A549 (cell line): Measurements from ENCODE around the gene XDH. TPM values are rescaled to one million over a fixed set of nuclear protein-coding genes. Genes with fewer than 3 reads are reported as not detected.
A peak's percentile ranks its signal among the peaks of the same experiment; 100 is the strongest.

Experiments
- ATAC-seq, 2 experiments: fragments of 200-7000 bp in 1 of 2; fragments of >200 bp in 1 of 2; cut with Nextera tagmentation in 1 of 2; cut with Tn5 transposase in 1 of 2; 3 replicates each; pipeline versions ENCODE4 v1.8.0 to v1.9.1; 2018 to 2020; ENCODE audit warnings: mild to moderate bottlenecking in 1 of 2, moderate library complexity in 1 of 2
- CTCF ChIA-PET: fragments of 300-600 bp; sonication (Branson Sonifier 250); formaldehyde crosslinking; extraction: SDS; loops from one replicate; lab custom pipeline; 2021; ENCODE audit warnings: antibody characterized with exemption, inconsistent platforms; lab: Yijun Ruan, JAX
- POLR2A ChIA-PET: fragments of 350-600 bp; formaldehyde crosslinking; extraction: SDS; loops from one replicate; lab custom pipeline; 2021; ENCODE audit warnings: antibody characterized with exemption, inconsistent platforms; lab: Yijun Ruan, JAX
- DNase-seq, 2 experiments: peaks; one replicate each; pipeline versions ENCODE4 v3.0.0 to v3.0.0-alpha.2; 2011 to 2016; ENCODE audit warnings: low read depth in 1 of 2, low spot score in 1 of 2
- FAIRE-seq: peaks from 2 replicates; lab custom pipeline; 2011; peaks lifted over from hg19 to GRCh38; lab: Jason Lieb, UNC
- H3K27ac ChIP-seq, 2 experiments: fragments of >200 bp; sonication (Bioruptor Twin); formaldehyde crosslinking; 3 replicates each; pipeline ENCODE4 v1.5.1; 2016 to 2017
- H3K4me1 ChIP-seq: fragments of >200 bp; sonication (Bioruptor Twin); formaldehyde crosslinking; 3 replicates; pipeline ENCODE4 v1.6.1; 2016
- H3K4me2 ChIP-seq: fragments of >200 bp; sonication (Bioruptor Twin); formaldehyde crosslinking; 3 replicates; pipeline ENCODE4 v1.6.1; 2016
- H3K4me3 ChIP-seq: fragments of >200 bp; sonication (Bioruptor Twin); formaldehyde crosslinking; 3 replicates; pipeline ENCODE4 v1.5.1; 2016
- H3K9me3 ChIP-seq: fragments of >200 bp; sonication (Bioruptor Twin); formaldehyde crosslinking; 3 replicates; pipeline ENCODE4 v1.6.1; 2016
- ATOH8 ChIP-seq: fragments of 250-450 bp; sonication (Bioruptor Pico); IDR thresholded peaks from 2 replicates; pipeline ENCODE4 v1.5.0; 2020; ENCODE audit warnings: low read depth, mild to moderate bottlenecking, moderate library complexity
- BHLHE40 ChIP-seq: IDR thresholded peaks from 2 replicates; pipeline ENCODE4 v1.6.1; 2012; ENCODE audit warnings: low read depth, low read length, inconsistent platforms
- CBX2 ChIP-seq: fragments of 200-600 bp; sonication (generic); IDR thresholded peaks from 2 replicates; pipeline ENCODE4 v1.6.1; 2016; ENCODE audit warnings: low read depth, mild to moderate bottlenecking, borderline replicate concordance
- CTCF ChIP-seq: fragments of >200 bp; sonication (Bioruptor Twin); formaldehyde crosslinking; IDR thresholded peaks from 3 replicates; pipeline ENCODE4 v1.5.1; 2016
- EHMT2 ChIP-seq: fragments of 200-600 bp; sonication (generic); IDR thresholded peaks from 2 replicates; pipeline ENCODE4 v1.6.1; 2016; ENCODE audit warnings: antibody characterized with exemption, low read depth, mild to moderate bottlenecking, moderate library complexity
- HEYL ChIP-seq: fragments of 250-450 bp; sonication (Bioruptor Pico); IDR thresholded peaks from 2 replicates; pipeline ENCODE4 v1.8.0; 2021; ENCODE audit warnings: mild to moderate bottlenecking, moderate library complexity
- HMGXB4 ChIP-seq: fragments of 250-450 bp; sonication (Bioruptor Pico); IDR thresholded peaks from 2 replicates; pipeline ENCODE4 v1.5.0; 2021; ENCODE audit warnings: mild to moderate bottlenecking, moderate library complexity, borderline replicate concordance
- HOXB13 ChIP-seq: fragments of 250-450 bp; sonication (Bioruptor Pico); IDR thresholded peaks from 2 replicates; pipeline ENCODE4 v1.5.0; 2020; ENCODE audit warnings: low read depth, mild to moderate bottlenecking, moderate library complexity
- KDM1A ChIP-seq: fragments of 200-600 bp; sonication (generic); IDR thresholded peaks from 2 replicates; pipeline ENCODE4 v1.6.1; 2016; ENCODE audit warnings: low read depth, mild to moderate bottlenecking
- KDM5A ChIP-seq: fragments of 200-600 bp; sonication (generic); IDR thresholded peaks from 2 replicates; pipeline ENCODE4 v1.6.1; 2016; ENCODE audit warnings: antibody characterized with exemption, mild to moderate bottlenecking
- MAFK ChIP-seq: fragments of 450-650 bp; IDR thresholded peaks from 2 replicates; pipeline ENCODE4 v1.6.1; 2014; ENCODE audit not compliant: partially characterized antibody
- MAZ ChIP-seq: fragments of 150-350 bp; IDR thresholded peaks from 2 replicates; pipeline ENCODE4 v1.6.1; 2014; ENCODE audit warnings: antibody characterized with exemption, low read depth, low read length, borderline replicate concordance
- MYC ChIP-seq: IDR thresholded peaks from 2 replicates; pipeline ENCODE4 v1.6.1; 2012; ENCODE audit warnings: mild to moderate bottlenecking, inconsistent platforms, low read length, improper control_type of control experiment, borderline replicate concordance
- PHF8 ChIP-seq: fragments of 200-600 bp; sonication (generic); IDR thresholded peaks from 2 replicates; pipeline ENCODE4 v1.6.1; 2016; ENCODE audit warnings: low read depth, mild to moderate bottlenecking, antibody characterized with exemption, moderate library complexity, borderline replicate concordance
- POLR2AphosphoS2 ChIP-seq: conservative IDR thresholded peaks from 2 replicates; pipeline ENCODE4 v1.6.1; 2012; ENCODE audit warnings: low read length, improper control_type of control experiment, inconsistent platforms
- RAD21 ChIP-seq, 2 experiments: fragments of >200 bp in 1 of 2; sonication (Bioruptor Twin) in 1 of 2; formaldehyde crosslinking in 1 of 2; IDR thresholded peaks in 1 of 2; conservative IDR thresholded peaks in 1 of 2; 2 replicates in 1 of 2; 3 replicates in 1 of 2; pipeline ENCODE4 v1.6.1; 2012 to 2018; ENCODE audit warnings: inconsistent platforms in 1 of 2
- RCOR1 ChIP-seq: fragments of 150-350 bp; IDR thresholded peaks from 2 replicates; pipeline ENCODE4 v1.6.1; 2014; ENCODE audit warnings: antibody characterized with exemption, low read length, low read depth
- RNF2 ChIP-seq: fragments of 200-600 bp; sonication (generic); IDR thresholded peaks from 2 replicates; pipeline ENCODE4 v1.6.1; 2016; ENCODE audit warnings: low read depth, mild to moderate bottlenecking, antibody characterized with exemption, moderate library complexity, borderline replicate concordance
- SMC3 ChIP-seq: fragments of >200 bp; sonication (Bioruptor Twin); formaldehyde crosslinking; IDR thresholded peaks from 3 replicates; pipeline ENCODE4 v1.6.1; 2018; ENCODE audit warnings: inconsistent platforms
- ZNF302 ChIP-seq: fragments of 250-450 bp; sonication (Bioruptor Pico); IDR thresholded peaks from 2 replicates; pipeline ENCODE4 v1.9.0; 2021; ENCODE audit warnings: inconsistent platforms, mild to moderate bottlenecking, moderate library complexity
- WGBS: methylation state at CpG from one replicate; pipeline ENCODE4 v1.1.6; 2017; ENCODE audit errors: missing lambda C conversion rate; 5-methylcytosine and 5-hydroxymethylcytosine counted together
- polyA plus RNA-seq, 4 experiments: library from polyadenylated mRNA; depleted of rRNA in 3 of 4; stranded (reverse); fragments of >200 nt; fragmentation: RNase III in 1 of 4; extraction: RNeasy Plus Mini Kit Qiagen cat#74134 plus additional on column Dnase treatment in 1 of 4; gene quantifications; 2 replicates in 3 of 4; 3 replicates in 1 of 4; pipeline ENCODE4 v1.2.3, GENCODE V29; 2011 to 2017

XDH gene
- polyA plus RNA-seq, 2 of the 4 experiments (the other 2 are of a cell fraction) = 0.71 to 1.1 TPM

GRCh38 chr2:31387850-31388249 is 26.7 kb downstream of the XDH start:
- H3K4me2 ChIP-seq = no peak overlapping the region
- DNase-seq (peak in 1 of 2 experiments; percentile 13), ATAC-seq (no peak)
- CTCF ChIA-PET = interaction anchor here (0.6 to 10.8 kb wide), 13 partner anchors 8 to 825 kb away, joined by 3 to 81 read pairs (median 4); partner anchors contain the start of gene EHD3
- no peak for TF ChIP-seq HEYL (CRISPR knock-in tag)
- TF ChIP-seq, all 56 proteins: peak for 0
- 83% methylated on average over 8 of the region's 8 CpGs for WGBS
- Histone ChIP-seq H3K4me3 (no peak overlapping the region), H3K4me1 (peaks cover 50% of the 10 kb centered on the region), H3K9me3 (0 out of 3 replicates have a peak, but pooled peaks cover 6% of the 10 kb centered on the region), H3K27ac (peak overlapping the region; percentile 48 to 89)
- POLR2A ChIA-PET = no interaction called here
- FAIRE-seq = no peak

- TF ChIP-seq RAD21 (conservative IDR thresholded peaks at IDR 0.05 in 1 of 2, IDR thresholded peaks at IDR 0.05 in 1 of 2) (peak; percentile 47 to 55; a peak in 4 of 5 replicates), CTCF (peak; percentile 14; the same call in 1 of the 3 replicates), KDM5A (no peak), HMGXB4 (CRISPR knock-in tag) (no peak), BHLHE40 (no peak), RNF2 (no peak), PHF8 (no peak), MAZ (no peak), KDM1A (no peak), SMC3 (peak; percentile 40; the same call in 1 of the 3 replicates), EHMT2 (no peak), ATOH8 (CRISPR knock-in tag) (no peak), MYC (no peak), HOXB13 (CRISPR knock-in tag) (no peak), MAFK (no peak), CBX2 (no peak), POLR2AphosphoS2 (no peak), ZNF302 (CRISPR knock-in tag) (no peak), RCOR1 (no peak)
- H3K4me3 ChIP-seq = no peak overlapping the region
- H3K4me2 ChIP-seq = no peak overlapping the region
- ChIA-PET CTCF (interaction anchor here (0.7 to 10.8 kb wide), 9 partner anchors 8 to 136 kb away, joined by 3 to 81 read pairs (median 5); no protein-coding TSS in a partner anchor), POLR2A (no interaction called here)
- no peak for FAIRE-seq
- H3K27ac ChIP-seq = peak overlapping the region; percentile 88 to 89
- H3K9me3 ChIP-seq = 0 out of 3 replicates have a peak, but pooled peaks cover 6% of the 10 kb centered on the region
- peak in 1 of 2 experiments; percentile 41 for DNase-seq
- H3K4me1 ChIP-seq = peaks cover 57% of the 10 kb centered on the region
- no peak for ATAC-seq
Observed at GRCh38 chr2:31386648-31387047, 27.9 kb downstream of the XDH start.
